Activated naive CD4-positive, alpha-beta T cell treated with anti-CD3 and anti-CD28 coated beads for 36 hours (primary cell): Measurements from ENCODE around the gene ATP10A. TPM values are rescaled to one million over a fixed set of nuclear protein-coding genes. Genes with fewer than 3 reads are reported as not detected.

ENCODE experiments used
- CTCF ChIA-PET: fragments of 350-600 bp; sonication (Branson Sonifier 250); formaldehyde crosslinking; loops from one replicate; lab custom pipeline; 2021; ENCODE audit warnings: antibody characterized with exemption; lab: Charles Lee
- DNase-seq: peaks from one replicate; pipeline ENCODE4 v3.0.0-alpha.2; 2020
- H3K27ac Mint-ChIP-seq: one replicate; pipeline ENCODE4 v1.8.0; 2021; ENCODE audit warnings: mild to moderate bottlenecking, mixed read lengths
- H3K27me3 Mint-ChIP-seq: one replicate; pipeline ENCODE4 v1.8.0; 2021; ENCODE audit warnings: low read depth, mixed read lengths
- H3K36me3 Mint-ChIP-seq: one replicate; pipeline ENCODE4 v1.8.0; 2021; ENCODE audit warnings: low read depth, mixed read lengths
- H3K4me1 Mint-ChIP-seq: one replicate; pipeline ENCODE4 v1.8.0; 2021; ENCODE audit warnings: low read depth, mixed read lengths
- H3K4me3 Mint-ChIP-seq: one replicate; pipeline ENCODE4 v1.8.0; 2021; ENCODE audit warnings: mild to moderate bottlenecking, moderate library complexity, mixed read lengths
- H3K9me3 Mint-ChIP-seq: one replicate; pipeline ENCODE4 v1.8.0; 2021; ENCODE audit warnings: mixed read lengths
- intact Hi-C: fragments of 100-400 bp; cut with micrococcal nuclease; formaldehyde crosslinking; loops from one replicate; pipeline ENCODE4 v1.15.1; 2023
- total RNA-seq, 2 experiments: library from RNA; stranded (reverse); gene quantifications; one replicate each; pipeline ENCODE4 v1.2.3, GENCODE V29; 2021

The ATP10A gene
- total RNA-seq, 2 experiments from 2014 or later: 11.9 to 13.0 TPM

DNA sequence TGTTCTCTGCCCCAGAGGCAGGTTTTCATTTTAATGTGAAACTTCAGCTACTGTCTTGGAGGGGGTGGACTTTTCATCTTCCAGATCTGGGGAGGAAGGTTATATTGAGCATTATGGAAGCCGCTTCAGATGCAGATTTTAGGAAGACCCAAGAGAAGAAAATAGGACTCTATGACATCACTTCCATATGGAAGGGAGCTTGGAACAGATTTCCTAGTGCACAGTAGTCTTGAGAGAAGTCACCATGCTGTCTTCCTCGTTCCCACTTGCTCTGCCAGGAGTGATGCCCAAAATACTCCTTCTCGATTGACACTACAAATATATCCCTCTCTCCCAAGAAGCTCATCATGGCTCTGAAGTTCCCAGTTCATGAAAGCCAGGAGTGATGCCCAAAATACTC, 197.2 kb downstream of the ATP10A start:
- CTCF ChIA-PET: interaction anchor here (1.3 kb wide), 1 partner anchor 8 kb away, joined by 3 read pairs; no protein-coding TSS in a partner anchor
- no peak overlapping the region for H3K27ac Mint-ChIP-seq

GRCh38 chr15:25664761-25665160, 198.4 kb downstream of the ATP10A start:
- intact Hi-C loops: no loop called here
- H3K27me3 Mint-ChIP-seq: peaks cover 39% of the 10 kb centered on the region
- H3K9me3 Mint-ChIP-seq: no peaks in the 10 kb centered on the region
- CTCF ChIA-PET: no interaction called here
- H3K4me3 Mint-ChIP-seq: no peak overlapping the region
- DNase-seq: no peak
- H3K36me3 Mint-ChIP-seq: no peaks in the 10 kb centered on the region
- H3K27ac Mint-ChIP-seq: no peak overlapping the region
- peaks cover under 1% of the 10 kb centered on the region for H3K4me1 Mint-ChIP-seq

More for the DNA sequence above, 197.2 kb downstream of the ATP10A start:
- H3K9me3 Mint-ChIP-seq: no peaks in the 10 kb centered on the region
- intact Hi-C loops: no loop called here
- peaks cover 3% of the 10 kb centered on the region for H3K4me1 Mint-ChIP-seq
- no peak overlapping the region for H3K4me3 Mint-ChIP-seq
- H3K27me3 Mint-ChIP-seq: peaks cover 49% of the 10 kb centered on the region
- no peaks in the 10 kb centered on the region for H3K36me3 Mint-ChIP-seq
- no peak for DNase-seq

DNA sequence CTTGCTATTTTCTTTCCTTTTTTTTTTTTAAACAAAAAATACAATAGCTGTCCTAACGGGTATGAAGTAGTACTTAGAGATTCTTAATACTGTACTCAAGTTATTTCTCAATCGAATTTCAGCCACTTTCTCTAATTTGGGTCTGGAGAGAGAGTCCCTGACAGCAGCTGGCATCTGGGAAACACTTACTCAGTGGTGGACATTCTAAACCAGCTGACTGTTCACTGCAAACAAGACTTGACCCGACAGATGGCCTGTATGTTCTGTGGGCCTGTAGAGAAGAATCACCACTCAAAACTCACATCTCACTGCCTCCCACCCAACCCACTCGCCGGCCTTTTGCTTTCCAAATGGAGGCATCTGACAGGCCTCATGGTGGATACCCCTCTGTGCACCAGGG, 199.6 kb downstream of the ATP10A start:
- DNase-seq: no peak
- CTCF ChIA-PET: interaction anchor here (0.6 kb wide), 1 partner anchor 1060 kb away, joined by 3 read pairs; no protein-coding TSS in a partner anchor
- no peaks in the 10 kb centered on the region for H3K9me3 Mint-ChIP-seq
- no peaks in the 10 kb centered on the region for H3K4me1 Mint-ChIP-seq
- no peaks in the 10 kb centered on the region for H3K36me3 Mint-ChIP-seq
- H3K4me3 Mint-ChIP-seq: no peak overlapping the region
- H3K27me3 Mint-ChIP-seq: peaks cover 34% of the 10 kb centered on the region
- no peak overlapping the region for H3K27ac Mint-ChIP-seq
- intact Hi-C loops: no loop called here

DNA sequence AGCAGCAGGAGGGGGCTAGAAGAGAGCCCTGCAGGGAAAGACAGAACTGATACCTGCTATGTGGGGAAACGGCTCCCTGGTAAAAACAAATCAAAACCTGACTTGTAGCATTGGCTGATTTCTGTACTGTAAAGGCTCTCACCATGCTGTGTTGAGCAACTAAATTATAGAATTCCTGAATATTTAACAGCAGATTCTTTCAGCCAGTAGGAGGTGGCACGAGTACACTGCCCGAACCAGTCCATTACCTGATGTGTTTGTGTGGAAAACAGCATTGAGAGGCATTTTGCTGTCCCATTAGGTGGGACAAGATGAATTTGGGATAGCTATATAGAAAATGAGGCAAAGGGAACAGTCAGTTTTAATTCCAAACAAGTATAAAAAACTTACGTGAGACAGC, 201.2 kb downstream of the ATP10A start:
- Mint-ChIP-seq H3K27me3 (peaks cover 41% of the 10 kb centered on the region), H3K9me3 (no peaks in the 10 kb centered on the region), H3K4me1 (no peaks in the 10 kb centered on the region), H3K4me3 (no peak overlapping the region), H3K36me3 (no peaks in the 10 kb centered on the region), H3K27ac (no peak overlapping the region)
- DNase-seq: no peak
- CTCF ChIA-PET: no interaction called here
- intact Hi-C loops: no loop called here

DNA sequence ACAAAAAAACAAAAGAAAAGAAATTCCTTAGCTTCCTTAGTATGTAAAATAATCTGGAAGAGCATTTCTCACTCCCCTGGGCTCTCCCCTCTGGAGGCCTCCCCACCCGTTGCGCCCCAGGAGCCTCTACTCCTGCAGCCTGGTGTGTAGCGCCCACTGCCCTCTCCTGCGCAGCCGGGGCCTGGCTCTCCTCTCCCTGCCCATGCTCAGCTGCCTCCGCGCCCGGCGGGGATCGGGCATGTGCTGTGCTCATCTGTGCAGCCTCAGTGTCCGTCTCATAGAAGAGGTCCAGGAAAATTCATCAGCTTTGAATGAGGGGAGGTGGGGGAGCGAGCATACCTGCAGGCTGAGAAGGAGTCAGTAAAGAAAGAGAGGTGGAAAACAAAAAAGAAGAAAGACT, 203.9 kb downstream of the ATP10A start:
- Mint-ChIP-seq H3K27me3 (peaks cover 26% of the 10 kb centered on the region), H3K4me3 (no peak overlapping the region), H3K27ac (no peak overlapping the region), H3K36me3 (no peaks in the 10 kb centered on the region), H3K9me3 (no peaks in the 10 kb centered on the region), H3K4me1 (no peaks in the 10 kb centered on the region)
- no peak for DNase-seq
- intact Hi-C loops: no loop called here
- CTCF ChIA-PET: no interaction called here

- Mint-ChIP-seq H3K27me3 (peaks cover 26% of the 10 kb centered on the region), H3K4me3 (no peak overlapping the region), H3K27ac (no peak overlapping the region), H3K4me1 (no peaks in the 10 kb centered on the region), H3K36me3 (no peaks in the 10 kb centered on the region), H3K9me3 (no peaks in the 10 kb centered on the region)
- CTCF ChIA-PET: interaction anchor here (0.6 kb wide), 1 partner anchor 17 kb away, joined by 6 read pairs; no protein-coding TSS in a partner anchor
- DNase-seq: no peak
- intact Hi-C loops: no loop called here
Measured at GRCh38 chr15:25658560-25658959, 204.6 kb downstream of the ATP10A start.

DNA sequence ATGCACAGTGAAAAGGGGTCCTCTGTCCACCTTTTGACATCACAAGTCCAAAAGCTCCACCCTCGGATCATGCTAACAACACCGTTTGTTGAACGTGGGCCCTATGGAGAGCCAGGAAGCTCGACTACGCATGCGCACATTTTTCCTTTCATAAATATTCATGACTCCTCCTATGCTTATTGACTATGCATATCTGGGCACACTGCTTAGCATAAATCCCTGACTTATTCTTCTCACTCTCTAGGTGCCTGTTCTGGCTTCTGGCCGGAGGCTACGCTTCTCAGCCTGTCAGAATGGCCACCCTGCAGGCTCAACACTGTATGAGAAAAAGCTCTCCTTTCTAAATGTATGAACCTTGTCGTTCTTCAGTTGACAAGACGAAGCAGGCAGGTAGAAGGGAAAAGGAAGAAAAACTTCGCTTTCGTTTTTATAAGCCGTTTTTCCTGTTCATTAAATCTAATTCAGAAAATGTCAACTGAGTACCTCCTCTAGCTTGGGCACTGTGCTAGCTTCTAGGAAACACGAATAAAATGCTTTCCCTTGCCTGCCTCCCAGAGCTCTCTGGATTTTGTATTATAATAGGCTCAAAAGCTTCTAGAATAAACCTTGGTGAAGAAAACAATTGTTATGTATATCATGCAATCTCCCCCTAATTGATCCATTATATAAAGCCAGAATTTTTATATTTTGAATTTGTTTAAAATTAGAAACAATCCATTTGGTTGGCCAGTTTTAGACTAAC, 207.7 kb downstream of the ATP10A start:
- CTCF ChIA-PET: no interaction called here
- H3K4me1 Mint-ChIP-seq: peaks cover 3% of the 10 kb centered on the region
- no peaks in the 10 kb centered on the region for H3K36me3 Mint-ChIP-seq
- H3K27ac Mint-ChIP-seq: no peak overlapping the region
- DNase-seq: no peak
- no peak overlapping the region for H3K4me3 Mint-ChIP-seq
- H3K27me3 Mint-ChIP-seq: peaks cover 18% of the 10 kb centered on the region
- intact Hi-C loops: no loop called here
- H3K9me3 Mint-ChIP-seq: no peaks in the 10 kb centered on the region

- H3K27ac Mint-ChIP-seq: no peak overlapping the region
- H3K9me3 Mint-ChIP-seq: no peaks in the 10 kb centered on the region
- H3K36me3 Mint-ChIP-seq: no peaks in the 10 kb centered on the region
- no peak overlapping the region for H3K4me3 Mint-ChIP-seq
- H3K27me3 Mint-ChIP-seq: peaks cover 16% of the 10 kb centered on the region
- no peak for DNase-seq
- peaks cover 3% of the 10 kb centered on the region for H3K4me1 Mint-ChIP-seq
- CTCF ChIA-PET: interaction anchor here (1.1 kb wide), 1 partner anchor 41 kb away, joined by 3 read pairs; no protein-coding TSS in a partner anchor
- intact Hi-C loops: no loop called here
Measured at GRCh38 chr15:25653371-25653770, 209.8 kb downstream of the ATP10A start.

DNA sequence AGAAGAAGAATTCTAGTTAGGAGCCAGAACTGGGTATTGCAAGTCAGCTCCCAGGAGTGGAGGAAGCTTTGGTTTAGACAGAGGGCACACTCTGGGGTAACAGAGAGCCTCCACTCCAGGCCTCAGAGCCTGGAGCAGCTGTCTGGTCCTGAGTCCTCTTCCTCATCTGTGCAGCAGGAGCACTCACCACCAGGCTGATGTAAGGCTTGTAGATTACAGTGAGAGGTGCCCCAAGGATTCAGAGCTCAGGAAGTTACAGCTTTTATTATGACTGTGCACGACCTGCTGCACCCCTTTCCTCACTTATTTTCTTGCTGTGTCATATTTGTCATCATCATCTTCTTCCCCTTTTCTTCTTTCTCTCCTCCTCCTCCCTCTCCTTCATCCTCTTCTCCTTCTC, 210.4 kb downstream of the ATP10A start:
- H3K36me3 Mint-ChIP-seq: no peaks in the 10 kb centered on the region
- no peak overlapping the region for H3K4me3 Mint-ChIP-seq
- H3K9me3 Mint-ChIP-seq: no peaks in the 10 kb centered on the region
- H3K27ac Mint-ChIP-seq: no peak overlapping the region
- peaks cover 3% of the 10 kb centered on the region for H3K4me1 Mint-ChIP-seq
- intact Hi-C loops: no loop called here
- CTCF ChIA-PET: interaction anchor here (1.1 kb wide), 1 partner anchor 42 kb away, joined by 3 read pairs; no protein-coding TSS in a partner anchor
- peak; percentile 11 for DNase-seq
- peaks cover 15% of the 10 kb centered on the region for H3K27me3 Mint-ChIP-seq

DNA sequence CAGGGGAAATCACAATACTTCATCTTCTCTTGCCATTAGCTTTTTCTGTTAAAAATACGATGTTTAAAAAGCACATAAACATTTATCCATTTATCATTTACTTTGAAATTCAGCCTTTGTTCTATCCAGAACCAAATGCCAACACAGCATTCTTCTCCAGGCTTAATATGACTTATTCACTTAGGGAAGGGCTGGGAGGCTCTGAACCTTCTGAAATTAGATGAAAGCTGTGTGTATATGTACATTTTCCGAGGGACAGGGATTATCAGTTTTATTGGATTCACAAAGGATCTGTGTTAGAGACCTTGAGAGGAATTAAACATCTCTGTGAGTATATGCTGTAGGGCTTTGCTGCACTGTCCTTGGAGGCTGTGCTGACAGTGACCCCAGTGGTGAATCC, 213.7 kb downstream of the ATP10A start:
- no peak for DNase-seq
- H3K4me3 Mint-ChIP-seq: no peak overlapping the region
- H3K9me3 Mint-ChIP-seq: no peaks in the 10 kb centered on the region
- intact Hi-C loops: no loop called here
- peaks cover 16% of the 10 kb centered on the region for H3K27me3 Mint-ChIP-seq
- CTCF ChIA-PET: no interaction called here
- H3K4me1 Mint-ChIP-seq: peaks cover 3% of the 10 kb centered on the region
- H3K27ac Mint-ChIP-seq: no peak overlapping the region
- H3K36me3 Mint-ChIP-seq: no peaks in the 10 kb centered on the region

GRCh38 chr15:25643120-25643519, 220.0 kb downstream of the ATP10A start:
- no peaks in the 10 kb centered on the region for H3K36me3 Mint-ChIP-seq
- CTCF ChIA-PET: no interaction called here
- peaks cover 26% of the 10 kb centered on the region for H3K27me3 Mint-ChIP-seq
- DNase-seq: no peak
- intact Hi-C loops: no loop called here
- H3K4me3 Mint-ChIP-seq: no peak overlapping the region
- H3K27ac Mint-ChIP-seq: no peak overlapping the region
- H3K9me3 Mint-ChIP-seq: no peaks in the 10 kb centered on the region
- no peaks in the 10 kb centered on the region for H3K4me1 Mint-ChIP-seq

- CTCF ChIA-PET: interaction anchor here (0.6 kb wide), 1 partner anchor 17 kb away, joined by 6 read pairs; no protein-coding TSS in a partner anchor
- no peak for DNase-seq
- no peak overlapping the region for H3K27ac Mint-ChIP-seq
- H3K9me3 Mint-ChIP-seq: no peaks in the 10 kb centered on the region
- no peak overlapping the region for H3K4me3 Mint-ChIP-seq
- intact Hi-C loops: no loop called here
- no peaks in the 10 kb centered on the region for H3K36me3 Mint-ChIP-seq
- H3K4me1 Mint-ChIP-seq: no peaks in the 10 kb centered on the region
- peaks cover 25% of the 10 kb centered on the region for H3K27me3 Mint-ChIP-seq
Measured at GRCh38 chr15:25641762-25642161, 221.4 kb downstream of the ATP10A start.

- no peaks in the 10 kb centered on the region for H3K9me3 Mint-ChIP-seq
- intact Hi-C loops: no loop called here
- CTCF ChIA-PET: interaction anchor here (0.6 kb wide), 1 partner anchor 17 kb away, joined by 6 read pairs; no protein-coding TSS in a partner anchor
- DNase-seq: no peak
- no peak overlapping the region for H3K4me3 Mint-ChIP-seq
- no peaks in the 10 kb centered on the region for H3K4me1 Mint-ChIP-seq
- no peak overlapping the region for H3K27ac Mint-ChIP-seq
- no peaks in the 10 kb centered on the region for H3K36me3 Mint-ChIP-seq
- H3K27me3 Mint-ChIP-seq: peaks cover 25% of the 10 kb centered on the region
Measured at GRCh38 chr15:25641361-25641760, 221.8 kb downstream of the ATP10A start.
